Loucy (cell line): ENCODE results near the gene DNAH6.

Experiments
- H2AFZ ChIP-seq: fragments of 200-600 bp; sonication (generic); 2 replicates; pipeline ENCODE4 v1.6.0; 2016; ENCODE audit warnings: antibody characterized with exemption, mild to moderate bottlenecking, low read length, moderate library complexity
- H3F3A ChIP-seq: fragments of 200-600 bp; 2 replicates; pipeline ENCODE4 v1.6.0; 2016; ENCODE audit warnings: antibody characterized with exemption, low read depth, mild to moderate bottlenecking
- H3K27me3 ChIP-seq: fragments of 200-600 bp; sonication (generic); 2 replicates; pipeline ENCODE4 v1.6.1; 2014; ENCODE audit warnings: low read length, mild to moderate bottlenecking; ENCODE audit not compliant: insufficient read depth, poor library complexity, severe bottlenecking
- H3K36me3 ChIP-seq: fragments of 200-600 bp; sonication (generic); 2 replicates; pipeline ENCODE4 v1.6.1; 2016; ENCODE audit warnings: low read length; ENCODE audit not compliant: insufficient read depth
- H3K4me1 ChIP-seq: fragments of 200-600 bp; sonication (generic); 2 replicates; pipeline ENCODE4 v1.5.1; 2014; ENCODE audit warnings: low read length, mild to moderate bottlenecking; ENCODE audit not compliant: insufficient read depth, poor library complexity, severe bottlenecking
- H3K4me2 ChIP-seq: fragments of 200-600 bp; sonication (generic); 2 replicates; pipeline ENCODE4 v1.6.0; 2014; ENCODE audit warnings: antibody characterized with exemption, low read length, low read depth, mild to moderate bottlenecking; ENCODE audit not compliant: poor library complexity, severe bottlenecking
- H3K4me3 ChIP-seq: fragments of 200-600 bp; sonication (generic); 2 replicates; pipeline ENCODE4 v1.5.1; 2014; ENCODE audit warnings: low read length, mild to moderate bottlenecking, mixed read lengths; ENCODE audit not compliant: poor library complexity, severe bottlenecking
- H3K79me2 ChIP-seq: fragments of 200-600 bp; sonication (generic); 2 replicates; pipeline ENCODE4 v1.6.1; 2014; ENCODE audit warnings: low read length; ENCODE audit not compliant: insufficient read depth
- H3K9ac ChIP-seq: fragments of 200-600 bp; sonication (generic); 2 replicates; pipeline ENCODE4 v1.6.0; 2014; ENCODE audit warnings: mild to moderate bottlenecking, low read depth, low read length, moderate library complexity; ENCODE audit not compliant: poor library complexity, severe bottlenecking
- H3K9me2 ChIP-seq: fragments of 200-600 bp; sonication (generic); replicated peaks from 2 replicates; pipeline ENCODE4 v1.6.1; 2016; ENCODE audit warnings: low read depth, low read length, mixed read lengths
- H3K9me3 ChIP-seq: fragments of 200-600 bp; sonication (generic); 2 replicates; pipeline ENCODE4 v1.6.1; 2014; ENCODE audit warnings: mild to moderate bottlenecking, antibody characterized with exemption, low read length, low read depth; ENCODE audit not compliant: insufficient read depth
- H4K20me1 ChIP-seq: fragments of 200-600 bp; sonication (generic); 2 replicates; pipeline ENCODE4 v1.6.0; 2014; ENCODE audit warnings: antibody characterized with exemption, low read length, mild to moderate bottlenecking; ENCODE audit not compliant: insufficient read depth, poor library complexity, severe bottlenecking
- CTCF ChIP-seq: fragments of 200-600 bp; sonication (generic); conservative IDR thresholded peaks from 2 replicates; pipeline ENCODE4 v1.5.1; 2014; ENCODE audit warnings: mild to moderate bottlenecking, antibody characterized with exemption, low read length
- EZH2phosphoT487 ChIP-seq: fragments of 200-600 bp; IDR thresholded peaks from 2 replicates; pipeline ENCODE4 v1.6.1; 2018; ENCODE audit warnings: antibody characterized with exemption, mild to moderate bottlenecking, moderate library complexity, borderline replicate concordance

The DNAH6 gene

GRCh38 chr2:84793641-84794040 is 277.3 kb downstream of the DNAH6 start:
- H3K4me2 ChIP-seq: no peak overlapping the region
- H3K27me3 ChIP-seq: no peaks in the 10 kb centered on the region
- H3K36me3 ChIP-seq: no peaks in the 10 kb centered on the region
- H4K20me1 ChIP-seq: no peaks in the 10 kb centered on the region
- no peak overlapping the region for H2AFZ ChIP-seq
- no peak for TF ChIP-seq CTCF
- no peak for TF ChIP-seq EZH2phosphoT487
- H3F3A ChIP-seq: no peaks in the 10 kb centered on the region
- H3K4me1 ChIP-seq: no peaks in the 10 kb centered on the region
- H3K9me3 ChIP-seq: no peaks in the 10 kb centered on the region
- no peaks in the 10 kb centered on the region for H3K79me2 ChIP-seq
- H3K9me2 ChIP-seq: no peaks in the 10 kb centered on the region
- H3K4me3 ChIP-seq: no peak overlapping the region
- H3K9ac ChIP-seq: no peak overlapping the region

GRCh38 chr2:84796798-84797197 is 280.5 kb downstream of the DNAH6 start:
- no peaks in the 10 kb centered on the region for H3F3A ChIP-seq
- no peaks in the 10 kb centered on the region for H3K79me2 ChIP-seq
- no peak overlapping the region for H2AFZ ChIP-seq
- H3K9ac ChIP-seq: no peak overlapping the region
- H3K36me3 ChIP-seq: no peaks in the 10 kb centered on the region
- no peaks in the 10 kb centered on the region for H3K27me3 ChIP-seq
- H3K9me3 ChIP-seq: no peaks in the 10 kb centered on the region
- H3K4me1 ChIP-seq: no peaks in the 10 kb centered on the region
- no peaks in the 10 kb centered on the region for H3K9me2 ChIP-seq
- H3K4me2 ChIP-seq: no peak overlapping the region
- H3K4me3 ChIP-seq: no peak overlapping the region
- no peaks in the 10 kb centered on the region for H4K20me1 ChIP-seq
- no peak for TF ChIP-seq CTCF
- no peak for TF ChIP-seq EZH2phosphoT487

- TF ChIP-seq EZH2phosphoT487: no peak
- TF ChIP-seq CTCF: no peak
- Histone ChIP-seq H3F3A (no peaks in the 10 kb centered on the region), H3K9me2 (no peaks in the 10 kb centered on the region), H3K4me3 (no peak overlapping the region), H3K4me1 (no peaks in the 10 kb centered on the region), H4K20me1 (no peaks in the 10 kb centered on the region), H3K9me3 (no peaks in the 10 kb centered on the region), H3K36me3 (no peaks in the 10 kb centered on the region), H2AFZ (no peak overlapping the region), H3K27me3 (no peaks in the 10 kb centered on the region), H3K9ac (no peak overlapping the region), H3K79me2 (no peaks in the 10 kb centered on the region), H3K4me2 (no peak overlapping the region)
Measured at GRCh38 chr2:84797271-84797670, 281.0 kb downstream of the DNAH6 start.
